Activated CD4-positive, alpha-beta T cell treated with anti-CD3 and anti-CD28 coated beads for 48 hours (primary cell): ENCODE data around the gene PMPCA.

Experiments
- DNase-seq: peaks from one replicate; pipeline ENCODE4 v3.0.0-alpha.2; 2020

The PMPCA gene

GRCh38 chr9:136418182-136419091 lies 8.0 kb downstream of the PMPCA start:
- DNase-seq, result no peak

GRCh38 chr9:136419092-136419420 lies 8.6 kb downstream of the PMPCA start:
- no peak for DNase-seq

- DNase-seq, result no peak
Observed at GRCh38 chr9:136421791-136422190, 11.3 kb downstream of the PMPCA start.

GRCh38 chr9:136422876-136423275 lies 12.4 kb downstream of the PMPCA start:
- DNase-seq, result no peak

- no peak for DNase-seq
Observed at GRCh38 chr9:136423432-136424146, 13.1 kb downstream of the PMPCA start.

- no peak for DNase-seq
Observed at GRCh38 chr9:136424750-136425362, 14.4 kb downstream of the PMPCA start.

GRCh38 chr9:136425367-136425766 lies 14.9 kb downstream of the PMPCA start:
- DNase-seq, result peak; percentile 45

GRCh38 chr9:136426787-136427186 lies 16.3 kb downstream of the PMPCA start:
- DNase-seq, result no peak

GRCh38 chr9:136429075-136429628 lies 18.7 kb downstream of the PMPCA start:
- DNase-seq, result no peak

GRCh38 chr9:136429683-136430491 lies 19.4 kb downstream of the PMPCA start:
- no peak for DNase-seq

- no peak for DNase-seq
Observed at GRCh38 chr9:136430588-136431234, 20.3 kb downstream of the PMPCA start.

GRCh38 chr9:136431782-136432350 lies 21.4 kb downstream of the PMPCA start:
- DNase-seq, result no peak

GRCh38 chr9:136432591-136432990 lies 22.1 kb downstream of the PMPCA start:
- no peak for DNase-seq

GRCh38 chr9:136433043-136433715 lies 22.7 kb downstream of the PMPCA start:
- DNase-seq, result no peak

- no peak for DNase-seq
Observed at GRCh38 chr9:136433849-136434579, 23.6 kb downstream of the PMPCA start.

- DNase-seq, result no peak
Observed at GRCh38 chr9:136434580-136435169, 24.2 kb downstream of the PMPCA start.

- no peak for DNase-seq
Observed at GRCh38 chr9:136436055-136436634, 25.7 kb downstream of the PMPCA start.

- DNase-seq, result no peak
Observed at GRCh38 chr9:136437430-136437829, 27.0 kb downstream of the PMPCA start.

- DNase-seq, result no peak
Observed at GRCh38 chr9:136437839-136438547, 27.5 kb downstream of the PMPCA start.
